ENCODE measurements around the gene CCBE1.
A peak's percentile ranks its signal among the peaks of the same experiment; 100 is the strongest.

Gene CCBE1

GRCh38 chr18:59609654-59610053 lies 87.6 kb downstream of the CCBE1 start:
- no peak overlapping the region for H3K4me3 ChIP-seq (ENCODE audit: low read length)
- no peak for DNase-seq (ENCODE audit: low read depth)
- no peak for TF ChIP-seq CTCF (conservative IDR thresholded peaks at IDR 0.05; ENCODE audit: low read length)

GRCh38 chr18:59607471-59607870 lies 89.8 kb downstream of the CCBE1 start:
- TF ChIP-seq CTCF (conservative IDR thresholded peaks at IDR 0.05; ENCODE audit: low read length), result no peak
- DNase-seq (ENCODE audit: low read depth), result no peak
- no peak overlapping the region for H3K4me3 ChIP-seq (ENCODE audit: low read length)

GRCh38 chr18:59607078-59607379 lies 90.2 kb downstream of the CCBE1 start:
- no peak for DNase-seq (ENCODE audit: low read depth)

GRCh38 chr18:59606193-59607077 lies 90.8 kb downstream of the CCBE1 start:
- no peak overlapping the region for H3K4me3 ChIP-seq (ENCODE audit: low read length)
- DNase-seq (ENCODE audit: low read depth), result peak; percentile 42
- TF ChIP-seq CTCF (conservative IDR thresholded peaks at IDR 0.05; ENCODE audit: low read length), result no peak

More at GRCh38 chr18:59607078-59607379, 90.2 kb downstream of the CCBE1 start:
- no peak for TF ChIP-seq CTCF (conservative IDR thresholded peaks at IDR 0.05; ENCODE audit: low read length)
- H3K4me3 ChIP-seq (ENCODE audit: low read length), result no peak overlapping the region

- H3K4me3 ChIP-seq (ENCODE audit: low read length), result no peak overlapping the region
- no peak for DNase-seq (ENCODE audit: low read depth)
- no peak for TF ChIP-seq CTCF (conservative IDR thresholded peaks at IDR 0.05; ENCODE audit: low read length)
Observed at GRCh38 chr18:59605633-59606192, 91.5 kb downstream of the CCBE1 start.

- peak; percentile 40 for DNase-seq (ENCODE audit: low read depth)
- H3K4me3 ChIP-seq (ENCODE audit: low read length), result no peak overlapping the region
- no peak for TF ChIP-seq CTCF (conservative IDR thresholded peaks at IDR 0.05; ENCODE audit: low read length)
Observed at GRCh38 chr18:59604877-59605276, 92.3 kb downstream of the CCBE1 start.

GRCh38 chr18:59597049-59597448 lies 100.2 kb downstream of the CCBE1 start:
- no peak for DNase-seq (ENCODE audit: low read depth)
- no peak for TF ChIP-seq CTCF (conservative IDR thresholded peaks at IDR 0.05; ENCODE audit: low read length)
- H3K4me3 ChIP-seq (ENCODE audit: low read length), result no peak overlapping the region
